ENCODE measurements around the gene WWC1.
A peak's percentile ranks its signal among the peaks of the same experiment; 100 is the strongest.
"Not testable (repeated sequence)": the region's sequence is repeated elsewhere in the genome, so short reads cannot be mapped to it uniquely, and the experiment has no call there.

Gene WWC1

GRCh38 chr5:168286863-168287262 is 4.6 kb upstream of the WWC1 start:
- not testable (repeated sequence) for DNase-seq (ENCODE audit: low read depth)

DNA sequence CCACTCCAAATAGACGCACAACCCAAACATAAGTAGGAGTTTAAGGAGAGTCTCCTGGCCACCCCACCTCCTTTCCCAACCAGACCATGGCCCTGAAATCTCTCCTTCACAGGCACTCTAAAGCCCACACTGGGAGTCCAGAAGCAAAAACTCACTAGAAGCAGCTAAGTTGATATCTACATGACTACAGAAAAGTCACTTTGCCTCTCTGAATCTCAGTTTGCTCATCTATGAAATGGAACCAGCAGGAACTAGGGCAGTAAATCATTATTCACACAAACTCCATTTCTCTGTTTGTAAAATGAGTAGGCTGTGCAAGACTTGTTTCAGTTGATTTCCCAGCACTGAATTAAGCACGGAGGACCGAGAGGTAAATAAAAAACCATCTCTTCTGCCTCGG is 4.1 kb upstream of the WWC1 start:
- DNase-seq (ENCODE audit: low read depth), result no peak

DNA sequence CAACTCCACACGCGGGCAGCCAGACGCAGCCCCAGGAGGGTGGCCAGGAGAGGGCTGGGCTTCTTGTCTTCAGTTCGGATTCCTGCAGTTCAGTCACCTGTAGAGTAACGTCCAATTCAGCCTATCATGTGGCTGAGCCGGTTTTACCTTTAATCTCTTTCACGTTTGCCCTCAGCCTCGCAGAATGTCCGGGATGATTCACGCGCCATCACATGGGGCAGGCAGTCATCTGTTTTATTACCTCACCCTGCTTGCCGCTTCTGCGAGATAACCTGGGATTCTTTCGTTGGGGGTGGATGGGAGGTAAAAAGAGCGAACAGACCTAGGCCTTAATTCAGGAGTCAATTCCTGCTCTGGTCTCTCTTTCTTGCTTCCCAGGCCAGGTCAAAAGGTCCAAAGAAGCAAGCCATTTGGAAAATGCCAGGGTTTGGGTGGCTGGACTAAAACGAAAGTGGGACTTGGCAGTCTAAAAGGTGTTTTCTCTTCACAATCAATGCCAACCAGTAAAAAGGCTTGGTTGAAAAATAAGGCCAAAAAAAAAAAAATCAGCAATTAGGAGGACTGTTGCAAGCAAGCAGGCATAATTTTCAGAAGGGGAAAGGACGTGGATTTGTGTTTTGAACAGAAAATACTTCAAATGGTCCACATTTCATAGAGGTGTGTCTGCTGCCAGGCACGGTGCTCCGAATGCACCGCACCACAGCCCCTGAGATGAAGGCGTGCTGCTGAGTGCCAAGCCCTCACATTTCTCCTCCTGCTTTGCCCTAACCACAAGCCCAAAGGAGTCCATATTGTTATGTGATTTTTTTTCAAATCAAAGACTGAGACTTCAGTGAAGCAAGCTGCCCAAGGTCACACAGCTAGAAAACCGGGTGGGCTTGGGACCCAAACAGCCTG is 2.8 kb upstream of the WWC1 start:
- DNase-seq (ENCODE audit: low read depth), result no peak

- DNase-seq (ENCODE audit: low read depth), result no peak
Measured at GRCh38 chr5:168290902-168291341, 523 bp upstream of the WWC1 start.

DNA sequence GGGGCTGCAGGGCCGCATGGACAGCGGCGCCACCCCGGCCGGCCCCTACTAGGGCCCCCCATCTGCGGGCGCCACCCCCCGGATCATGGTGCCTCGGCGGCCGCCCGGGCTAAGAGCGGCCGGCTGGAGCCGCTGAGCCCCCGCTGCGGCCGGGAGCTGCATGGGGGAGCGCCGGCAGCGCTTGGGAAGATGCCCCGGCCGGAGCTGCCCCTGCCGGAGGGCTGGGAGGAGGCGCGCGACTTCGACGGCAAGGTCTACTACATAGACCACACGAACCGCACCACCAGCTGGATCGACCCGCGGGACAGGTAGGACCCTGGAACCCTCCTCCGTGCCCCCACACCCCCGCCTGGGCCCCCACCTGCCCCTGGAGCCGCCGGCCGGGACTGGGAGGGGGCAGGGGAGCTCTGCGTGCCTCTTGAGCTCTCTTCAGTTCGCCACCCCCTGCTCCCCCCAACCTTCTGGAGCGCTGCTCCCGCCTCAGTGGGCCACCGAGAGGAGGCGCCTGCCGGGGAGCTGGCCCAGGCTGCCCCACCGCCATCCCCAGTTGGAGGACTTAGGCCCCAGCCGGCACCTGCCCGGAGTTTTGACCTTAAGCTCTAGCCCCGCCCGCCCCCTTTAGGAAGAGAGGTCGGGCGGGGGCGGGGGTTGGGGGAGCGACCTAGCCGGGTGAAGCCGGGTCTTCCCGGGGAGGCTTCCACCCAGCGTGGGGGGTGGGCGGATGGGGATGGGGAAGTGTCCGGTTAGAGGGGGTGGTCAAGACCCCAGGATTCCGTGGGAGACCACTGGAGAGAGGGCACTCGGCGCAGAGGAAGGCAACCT is 730 bp downstream of the WWC1 start:
- no peak for DNase-seq (ENCODE audit: low read depth)

- DNase-seq (ENCODE audit: low read depth), result no peak
Measured at GRCh38 chr5:168292786-168293696, 1.6 kb downstream of the WWC1 start.

GRCh38 chr5:168295574-168296201 is 4.2 kb downstream of the WWC1 start:
- peak; percentile 71 for DNase-seq (ENCODE audit: low read depth)

- no peak for DNase-seq (ENCODE audit: low read depth)
Measured at GRCh38 chr5:168296682-168297081, 5.2 kb downstream of the WWC1 start.

- no peak for DNase-seq (ENCODE audit: low read depth)
Measured at GRCh38 chr5:168298949-168299348, 7.5 kb downstream of the WWC1 start.

GRCh38 chr5:168299372-168299771 is 7.9 kb downstream of the WWC1 start:
- no peak for DNase-seq (ENCODE audit: low read depth)

DNA sequence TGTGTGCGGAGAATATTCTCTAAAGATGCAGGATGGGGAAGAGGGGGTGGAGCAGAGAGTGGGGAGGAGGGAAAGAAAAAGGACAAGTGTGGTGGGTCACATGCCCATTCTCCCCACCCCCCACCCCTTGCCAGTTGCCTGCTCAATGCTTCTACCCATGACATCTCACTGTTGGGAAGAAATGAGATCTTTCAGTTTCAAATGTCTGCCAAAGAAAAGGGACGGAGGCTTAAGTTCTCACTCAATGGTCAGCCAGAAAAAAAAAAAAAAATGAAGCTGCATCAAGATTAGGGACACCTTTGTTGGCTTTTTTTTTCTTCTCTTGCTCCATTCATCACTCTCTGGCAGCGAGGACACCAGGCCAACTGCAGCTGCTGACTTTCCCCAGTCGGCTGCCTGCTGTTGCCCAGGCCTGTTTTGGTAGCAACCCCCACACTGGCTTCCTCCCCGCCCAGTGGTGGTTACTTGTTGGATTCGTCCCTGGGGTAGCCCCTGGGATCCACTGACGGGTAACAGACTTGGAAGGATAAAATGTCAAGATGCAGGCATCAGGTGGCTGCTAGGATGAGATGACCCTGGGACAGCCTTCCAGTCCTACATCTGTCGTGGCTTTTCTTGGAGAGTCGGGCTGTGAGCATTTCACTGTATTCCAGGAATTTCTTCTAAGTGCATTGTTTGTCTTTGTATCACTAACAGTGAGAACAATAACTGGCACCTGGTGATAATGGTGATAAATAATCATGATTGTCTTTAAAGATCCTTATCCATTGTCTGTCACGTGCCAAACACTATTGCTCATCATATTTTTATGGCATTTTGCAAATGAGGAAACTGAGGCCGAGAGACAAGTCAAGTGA is 9.1 kb downstream of the WWC1 start:
- DNase-seq (ENCODE audit: low read depth), result no peak

DNA sequence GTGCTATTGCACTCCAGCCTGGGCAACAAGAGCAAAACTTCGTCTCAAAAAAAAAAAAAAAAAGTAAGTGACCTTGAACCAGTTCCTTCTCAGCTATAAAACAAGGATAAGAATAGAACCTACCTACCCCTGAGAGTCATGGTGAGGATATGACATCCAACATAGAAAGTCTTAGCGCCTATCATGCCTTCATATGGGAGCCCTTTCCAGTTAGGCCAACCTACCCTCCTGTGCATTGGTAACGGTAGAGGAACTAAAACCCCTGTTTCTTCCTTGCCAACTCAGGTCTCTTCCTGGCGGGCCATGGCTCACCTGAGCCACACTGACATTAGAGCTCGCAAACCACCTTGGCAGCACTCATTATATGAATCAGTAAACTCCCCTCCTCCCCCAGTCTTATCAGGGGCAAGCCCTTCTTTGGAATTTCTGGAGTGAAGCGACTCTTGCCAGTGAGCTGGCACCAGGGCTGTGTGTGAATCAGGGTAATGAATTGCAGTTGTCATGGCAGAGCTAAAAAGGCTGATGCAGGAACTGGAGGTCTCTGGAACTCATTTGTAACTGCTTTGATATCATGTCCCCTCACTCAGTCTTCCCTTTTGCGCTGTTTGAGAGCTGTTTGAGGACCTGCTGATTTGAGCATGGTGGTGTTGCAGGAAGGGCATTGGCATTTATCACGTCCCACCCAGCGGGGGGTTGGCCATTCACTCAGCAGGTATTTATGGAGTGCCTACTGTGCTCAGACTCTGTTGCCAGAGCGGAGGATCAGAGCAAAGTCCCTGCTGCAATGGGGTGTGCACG is 10.3 kb downstream of the WWC1 start:
- DNase-seq (ENCODE audit: low read depth), result no peak

- no peak for DNase-seq (ENCODE audit: low read depth)
Measured at GRCh38 chr5:168302785-168303184, 11.3 kb downstream of the WWC1 start.

DNA sequence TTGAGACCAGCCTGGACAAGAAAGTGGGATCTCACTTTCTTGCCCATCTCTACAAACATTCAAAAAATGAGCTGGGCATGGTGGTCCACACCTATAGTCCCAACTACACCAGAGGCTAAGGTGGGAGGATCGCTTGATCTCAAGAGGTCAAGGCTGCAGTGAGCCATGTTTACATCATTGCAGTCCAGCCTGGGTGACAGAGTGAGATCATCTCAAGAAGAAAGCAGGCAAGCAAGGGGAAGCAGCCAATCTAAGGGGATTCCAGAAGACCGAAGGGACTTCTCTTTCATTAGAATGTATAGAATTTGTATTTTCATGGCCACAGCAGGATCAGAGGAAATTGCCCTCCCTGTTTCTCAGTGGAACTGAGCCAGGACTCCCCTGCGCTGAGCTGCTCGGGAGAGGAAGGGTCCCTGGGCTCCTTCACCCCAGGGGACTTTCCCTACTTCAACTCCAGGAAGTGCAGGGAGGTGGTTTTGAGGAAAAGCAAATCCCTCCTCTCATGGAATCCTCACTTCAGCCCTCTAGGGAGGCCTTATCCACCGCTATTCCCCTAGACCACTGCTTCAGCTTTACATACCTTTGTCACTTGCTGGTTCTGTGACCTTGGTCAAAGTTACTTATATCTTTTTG is 12.1 kb downstream of the WWC1 start:
- no peak for DNase-seq (ENCODE audit: low read depth)

- no peak for DNase-seq (ENCODE audit: low read depth)
Measured at GRCh38 chr5:168304349-168304748, 12.9 kb downstream of the WWC1 start.

DNA sequence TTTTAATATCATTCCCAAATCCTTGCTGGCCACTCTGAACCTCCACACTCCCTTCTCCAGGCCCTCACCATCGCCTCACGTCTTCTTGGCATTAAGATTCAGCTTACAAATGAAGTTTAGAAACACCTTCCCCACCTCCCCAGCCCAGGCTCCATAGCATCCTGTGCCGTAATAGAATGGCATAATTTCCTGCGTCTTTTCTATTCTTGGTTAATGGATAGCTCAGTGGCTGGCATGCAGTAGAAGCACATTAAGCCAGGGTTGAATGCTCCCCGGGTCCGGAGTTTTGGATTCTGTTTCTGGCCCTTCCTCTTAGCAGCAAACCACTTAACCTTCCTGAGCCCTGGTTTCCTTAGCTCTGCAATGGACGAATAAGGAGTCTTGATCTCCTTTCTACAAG is 13.8 kb downstream of the WWC1 start:
- DNase-seq (ENCODE audit: low read depth), result no peak

GRCh38 chr5:168307022-168307421 is 15.6 kb downstream of the WWC1 start:
- no peak for DNase-seq (ENCODE audit: low read depth)

GRCh38 chr5:168307925-168308584 is 16.6 kb downstream of the WWC1 start:
- DNase-seq (ENCODE audit: low read depth), result no peak
